Natural killer cell (primary cell): ENCODE measurements around the gene PRDM10. TPM values are rescaled to one million over a fixed set of nuclear protein-coding genes. Genes with fewer than 3 reads are reported as not detected.

ENCODE experiments used
- ATAC-seq, 3 donors: fragments of 150-1000 bp in 2 of 3; fragments of 200-7000 bp in 1 of 3; cut with Tn5 transposase; 1 replicate in 1 of 3; 2 replicates in 2 of 3; pipeline ENCODE4 v1.10.0; 2021; ENCODE audit warnings: mild to moderate bottlenecking in 2 of 3, moderate library complexity in 2 of 3
- DNase-seq, 2 donors: peaks; one replicate each; pipeline versions ENCODE4 v3.0.0 to v3.0.0-alpha.2; 2013 to 2021; ENCODE audit warnings: mixed read lengths in 1 of 2
- H3K27ac ChIP-seq: one replicate; pipeline ENCODE4 v1.5.1; 2013; ENCODE audit warnings: mild to moderate bottlenecking, low read length
- H3K27me3 ChIP-seq: one replicate; pipeline ENCODE4 v1.6.1; 2013; ENCODE audit warnings: low read length; ENCODE audit not compliant: control insufficient read depth, insufficient read depth
- H3K36me3 ChIP-seq: one replicate; pipeline ENCODE4 v1.6.1; 2013; ENCODE audit warnings: low read length; ENCODE audit not compliant: control insufficient read depth, insufficient read depth
- H3K4me1 ChIP-seq: one replicate; pipeline ENCODE4 v1.6.1; 2013; ENCODE audit warnings: low read length; ENCODE audit not compliant: control insufficient read depth, insufficient read depth
- H3K4me3 ChIP-seq: one replicate; pipeline ENCODE4 v1.5.1; 2013; ENCODE audit warnings: low read length
- H3K9me3 ChIP-seq: one replicate; pipeline ENCODE4 v1.6.1; 2013; ENCODE audit warnings: low read length; ENCODE audit not compliant: control insufficient read depth, insufficient read depth
- H3K27ac Mint-ChIP-seq, 2 donors: one replicate each; pipeline ENCODE4 v1.8.0; 2022; ENCODE audit warnings: mild to moderate bottlenecking in 2 of 2, mixed read lengths in 2 of 2, moderate library complexity in 1 of 2
- H3K27me3 Mint-ChIP-seq, 2 donors: one replicate each; pipeline ENCODE4 v1.8.0; 2022; ENCODE audit warnings: low read depth in 2 of 2, mixed read lengths in 2 of 2
- H3K36me3 Mint-ChIP-seq: one replicate; pipeline ENCODE4 v1.8.0; 2022; ENCODE audit warnings: mixed read lengths
- H3K4me1 Mint-ChIP-seq, 2 donors: one replicate each; pipeline ENCODE4 v1.8.0; 2022; ENCODE audit warnings: mixed read lengths in 2 of 2
- H3K4me3 Mint-ChIP-seq: one replicate; pipeline ENCODE4 v1.8.0; 2022; ENCODE audit warnings: mild to moderate bottlenecking, moderate library complexity, mixed read lengths
- H3K9me3 Mint-ChIP-seq, 2 donors: one replicate each; pipeline ENCODE4 v1.8.0; 2022; ENCODE audit warnings: mixed read lengths in 2 of 2
- CTCF ChIP-seq: fragments of 200-600 bp; IDR thresholded peaks from one replicate; pipeline ENCODE4 v1.8.0; 2022; ENCODE audit warnings: antibody characterized with exemption
- WGBS: methylation state at CpG from one replicate; pipeline ENCODE4 v1.1.7; 2013; ENCODE audit warnings: missing lambda C conversion rate; ENCODE audit not compliant: insufficient coverage; 5-methylcytosine and 5-hydroxymethylcytosine counted together
- intact Hi-C: fragments of 100-400 bp; cut with micrococcal nuclease; formaldehyde crosslinking; loops from one replicate; pipeline ENCODE4 v1.14.2; 2022
- total RNA-seq, 4 donors: library from RNA; stranded (reverse); fragments of 120-200 nt in 1 of 4; gene quantifications; one replicate each; pipeline versions ENCODE4 v1.2.3 to v1.2.4, GENCODE V29; 2013 to 2022

Gene PRDM10
- total RNA-seq, 3 donors from 2014 or later (not counting 1 experiment from before 2014, with no cell fraction given): 10.3 to 13.1 (median 12.5) TPM

- DNase-seq: peak in 1 of 2 donors; percentile 56
- peaks cover 12% of the 10 kb centered on the region for H3K36me3 Mint-ChIP-seq
- intact Hi-C loops: no loop called here
- no peaks in the 10 kb centered on the region for H3K4me1 ChIP-seq
- peaks cover 72% of the 10 kb centered on the region for H3K36me3 ChIP-seq
- no peaks in the 10 kb centered on the region for H3K27me3 Mint-ChIP-seq
- no peak overlapping the region for H3K4me3 ChIP-seq
- peaks cover 4 to 15% of the 10 kb centered on the region in 2 donors for H3K4me1 Mint-ChIP-seq
- H3K4me3 Mint-ChIP-seq: no peak overlapping the region
- no peaks in the 10 kb centered on the region for H3K9me3 ChIP-seq
- no peaks in the 10 kb centered on the region for H3K27me3 ChIP-seq
- H3K27ac Mint-ChIP-seq: no peak overlapping the region
- TF ChIP-seq CTCF: no peak
- WGBS: 58% methylated on average over 3 of the region's 5 CpGs
- H3K9me3 Mint-ChIP-seq: no peaks in the 10 kb centered on the region
- no peak for ATAC-seq
- no peak overlapping the region for H3K27ac ChIP-seq
These were observed 114.2 kb downstream of the PRDM10 start for GRCh38 chr11:129888451-129888850.

DNA sequence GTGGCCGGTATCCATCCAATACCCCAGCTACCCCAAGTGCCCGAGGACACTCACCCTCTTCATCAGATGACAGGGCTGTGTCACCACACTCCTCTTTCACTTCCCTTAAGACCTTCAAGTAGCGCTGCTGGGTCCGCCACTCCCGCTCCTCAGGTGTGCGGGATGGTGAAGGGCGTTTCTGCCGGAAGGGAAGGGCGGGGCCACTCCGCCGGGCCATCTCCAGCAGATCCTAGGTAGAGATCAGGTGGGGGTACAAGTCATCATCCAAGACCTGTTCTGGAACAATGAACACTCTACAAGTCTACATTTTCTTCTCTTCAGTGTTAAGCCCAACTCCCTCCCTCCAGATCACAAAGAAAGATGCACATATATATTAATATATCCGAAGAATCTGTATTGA lies 117.3 kb downstream of the PRDM10 start:
- no peaks in the 10 kb centered on the region for H3K9me3 Mint-ChIP-seq
- H3K27ac ChIP-seq: no peak overlapping the region
- peaks cover 40% of the 10 kb centered on the region for H3K36me3 Mint-ChIP-seq
- H3K36me3 ChIP-seq: peaks cover 89% of the 10 kb centered on the region
- H3K4me3 ChIP-seq: no peak overlapping the region
- no peaks in the 10 kb centered on the region for H3K4me1 ChIP-seq
- 98% methylated on average over 11 of the region's 12 CpGs for WGBS
- no peak for ATAC-seq
- no peaks in the 10 kb centered on the region for H3K27me3 Mint-ChIP-seq
- no peaks in the 10 kb centered on the region for H3K27me3 ChIP-seq
- no peak overlapping the region for H3K27ac Mint-ChIP-seq
- no peak overlapping the region for H3K4me3 Mint-ChIP-seq
- TF ChIP-seq CTCF: no peak
- no peak for DNase-seq
- intact Hi-C loops: no loop called here
- H3K9me3 ChIP-seq: no peaks in the 10 kb centered on the region
- peaks cover 0 to 1% of the 10 kb centered on the region in 2 donors for H3K4me1 Mint-ChIP-seq

DNA sequence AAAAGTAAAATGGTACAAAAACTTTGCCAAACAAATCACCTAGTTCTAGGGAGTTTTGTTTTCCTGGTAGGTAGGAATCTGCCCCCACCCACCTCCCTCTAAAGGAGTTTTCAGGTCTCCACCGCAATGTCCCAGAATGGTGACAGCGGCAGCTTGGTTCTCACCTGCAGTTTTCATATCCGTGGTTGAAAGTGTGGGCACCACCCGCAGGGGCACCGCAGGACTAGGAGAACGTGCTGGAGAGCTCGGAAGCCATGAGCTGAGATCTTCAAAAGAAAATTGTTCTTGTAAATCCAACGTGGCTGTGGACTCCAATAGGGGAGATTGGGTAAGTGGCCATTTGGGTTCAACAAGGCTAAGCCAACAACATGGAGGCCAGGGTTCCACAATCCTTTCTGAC lies 118.1 kb downstream of the PRDM10 start:
- H3K36me3 ChIP-seq: peaks cover 81% of the 10 kb centered on the region
- no peak overlapping the region for H3K4me3 Mint-ChIP-seq
- WGBS: 92% methylated on average over 8 of the region's 8 CpGs
- DNase-seq (no peak), ATAC-seq (no peak)
- H3K4me1 ChIP-seq: no peaks in the 10 kb centered on the region
- no peaks in the 10 kb centered on the region for H3K9me3 ChIP-seq
- peaks cover 43% of the 10 kb centered on the region for H3K36me3 Mint-ChIP-seq
- H3K27ac ChIP-seq: no peak overlapping the region
- H3K9me3 Mint-ChIP-seq: no peaks in the 10 kb centered on the region
- H3K4me3 ChIP-seq: no peak overlapping the region
- H3K27me3 Mint-ChIP-seq: no peaks in the 10 kb centered on the region
- no peak for TF ChIP-seq CTCF
- H3K27ac Mint-ChIP-seq: no peak overlapping the region
- no peaks in the 10 kb centered on the region for H3K27me3 ChIP-seq
- H3K4me1 Mint-ChIP-seq: peaks cover 0 to 6% of the 10 kb centered on the region in 2 donors
- intact Hi-C loops: no loop called here

DNA sequence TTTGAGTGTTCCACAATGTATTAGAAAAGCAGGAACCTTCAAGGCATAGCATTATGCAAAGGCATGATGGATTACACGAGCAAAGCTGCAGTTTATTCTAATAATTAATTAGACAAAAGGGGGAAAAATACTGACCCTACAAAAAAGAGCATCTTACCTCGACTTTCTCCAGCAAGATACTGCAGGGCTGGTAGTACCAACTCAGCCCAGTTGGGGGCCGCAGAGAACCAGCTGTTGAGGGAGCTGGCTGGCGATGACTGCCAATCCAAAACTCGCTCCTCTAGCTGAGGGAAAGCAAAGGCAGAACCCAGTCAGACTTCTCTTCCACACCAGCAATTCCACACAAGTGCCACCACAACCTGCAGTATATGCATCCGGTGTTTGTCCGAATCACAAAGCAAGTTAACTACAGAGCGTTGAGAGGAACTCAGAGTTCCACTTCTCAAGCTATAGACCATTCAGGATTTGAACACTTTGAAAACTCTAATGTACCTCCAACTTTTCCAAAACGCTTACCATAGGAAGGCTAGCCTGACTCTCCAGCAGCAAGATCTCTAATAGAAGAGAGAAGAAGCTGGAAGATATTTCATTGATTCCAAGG lies 121.0 kb downstream of the PRDM10 start:
- DNase-seq (peak in 1 of 2 donors; percentile 58), ATAC-seq (peak in 2 of 3 donors; percentile 50)
- Mint-ChIP-seq H3K36me3 (peaks cover 57% of the 10 kb centered on the region), H3K9me3 (no peaks in the 10 kb centered on the region), H3K27ac (no peak overlapping the region), H3K27me3 (no peaks in the 10 kb centered on the region), H3K4me1 (peaks cover 0 to 8% of the 10 kb centered on the region in 2 donors), H3K4me3 (no peak overlapping the region)
- H3K27ac ChIP-seq: no peak overlapping the region
- H3K36me3 ChIP-seq: peaks cover 86% of the 10 kb centered on the region
- TF ChIP-seq CTCF: peak; percentile 42
- no peaks in the 10 kb centered on the region for H3K9me3 ChIP-seq
- 82% methylated on average over 8 of the region's 9 CpGs for WGBS
- no peak overlapping the region for H3K4me3 ChIP-seq
- intact Hi-C loops: no loop called here
- no peaks in the 10 kb centered on the region for H3K27me3 ChIP-seq
- H3K4me1 ChIP-seq: no peaks in the 10 kb centered on the region
